GM04503 (cell line): ENCODE results near the gene DGKD.

Experiments
- DNase-seq: peaks from one replicate; pipeline ENCODE4 v3.0.0-alpha.2; 2012; ENCODE audit warnings: low read depth

The DGKD gene

DNA sequence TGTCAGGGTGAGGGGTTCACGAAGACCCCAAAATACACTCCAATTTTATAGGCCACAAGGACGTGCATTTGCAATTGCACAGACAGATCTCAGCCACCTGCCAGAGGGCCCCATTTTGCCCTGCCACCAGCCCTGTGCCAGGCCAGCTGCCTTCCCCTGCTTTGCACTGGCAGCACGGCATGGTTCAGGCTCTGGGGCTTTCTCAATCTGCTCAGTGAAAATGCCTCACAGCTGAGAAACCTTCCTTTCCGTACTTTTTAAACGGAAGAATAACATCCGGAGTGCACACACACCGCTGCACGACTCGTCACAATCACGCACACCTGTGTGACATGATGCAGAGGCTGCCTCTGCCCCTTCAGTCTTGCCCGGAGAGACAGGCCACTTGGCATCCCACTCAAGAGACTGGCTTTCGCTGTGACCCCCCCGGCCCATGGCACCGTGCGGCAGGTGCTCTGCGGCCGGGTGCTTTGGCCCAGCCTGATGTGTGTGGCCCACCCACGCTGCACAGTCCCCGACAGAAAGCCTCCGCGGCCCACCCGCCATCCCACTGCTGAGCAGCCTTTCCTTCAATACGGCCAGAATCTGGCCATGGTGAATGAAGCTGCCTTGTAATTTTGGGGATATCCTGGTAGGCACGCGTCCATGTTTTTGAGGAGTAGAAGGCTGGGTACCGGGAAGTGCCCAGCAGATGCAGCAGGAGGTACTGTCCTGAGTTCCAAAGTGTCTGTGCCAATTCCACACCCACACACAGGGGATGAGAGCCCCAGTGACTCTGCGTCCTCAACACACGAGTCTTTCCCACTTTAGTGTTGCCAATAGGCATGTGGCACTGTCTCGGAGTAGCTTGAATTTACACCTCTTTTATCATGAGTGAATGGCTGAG is 123.5 kb downstream of the DGKD start:
- no peak for DNase-seq

DNA sequence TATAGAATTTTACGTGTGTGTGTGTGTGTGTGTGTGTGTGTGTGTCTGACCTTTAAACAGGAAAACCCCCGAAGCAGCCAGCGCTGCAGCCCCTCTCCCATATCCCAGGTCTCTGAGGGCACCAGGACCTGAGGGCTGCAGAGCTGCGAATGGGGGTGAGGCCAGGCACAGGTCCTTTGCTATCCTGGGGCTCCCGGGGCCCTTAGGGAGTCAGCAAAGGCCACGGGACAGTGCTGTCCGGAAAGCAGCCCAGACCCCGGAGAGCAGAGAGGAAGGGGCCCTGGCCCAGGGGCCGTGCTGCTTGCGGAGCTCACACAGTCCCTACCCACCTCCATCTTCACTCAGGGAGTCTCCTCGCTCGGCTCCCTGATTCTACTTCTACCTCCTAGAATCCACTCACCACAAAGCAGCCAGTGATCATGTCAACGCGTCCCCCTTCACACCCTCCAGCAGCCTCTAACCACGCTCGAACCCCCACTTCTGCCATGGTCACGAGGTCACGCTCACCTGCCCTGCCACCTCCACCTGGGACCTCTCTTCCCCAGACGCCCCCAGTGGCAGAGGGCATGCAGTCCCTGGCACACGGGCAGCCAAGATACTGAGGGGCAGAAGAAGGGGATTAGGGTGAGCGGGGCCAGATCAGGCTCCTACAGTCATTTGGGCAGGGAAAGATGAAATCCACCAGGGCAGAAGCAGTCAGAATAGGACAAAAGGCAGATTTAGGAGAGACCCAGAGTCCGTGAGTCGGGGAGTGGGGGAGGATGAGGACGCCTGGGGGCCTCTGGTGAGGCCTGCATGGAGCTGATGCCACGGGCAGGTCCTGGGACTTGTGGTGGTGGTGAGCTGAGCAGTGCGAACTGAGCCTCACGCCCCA is 125.6 kb downstream of the DGKD start:
- no peak for DNase-seq

DNA sequence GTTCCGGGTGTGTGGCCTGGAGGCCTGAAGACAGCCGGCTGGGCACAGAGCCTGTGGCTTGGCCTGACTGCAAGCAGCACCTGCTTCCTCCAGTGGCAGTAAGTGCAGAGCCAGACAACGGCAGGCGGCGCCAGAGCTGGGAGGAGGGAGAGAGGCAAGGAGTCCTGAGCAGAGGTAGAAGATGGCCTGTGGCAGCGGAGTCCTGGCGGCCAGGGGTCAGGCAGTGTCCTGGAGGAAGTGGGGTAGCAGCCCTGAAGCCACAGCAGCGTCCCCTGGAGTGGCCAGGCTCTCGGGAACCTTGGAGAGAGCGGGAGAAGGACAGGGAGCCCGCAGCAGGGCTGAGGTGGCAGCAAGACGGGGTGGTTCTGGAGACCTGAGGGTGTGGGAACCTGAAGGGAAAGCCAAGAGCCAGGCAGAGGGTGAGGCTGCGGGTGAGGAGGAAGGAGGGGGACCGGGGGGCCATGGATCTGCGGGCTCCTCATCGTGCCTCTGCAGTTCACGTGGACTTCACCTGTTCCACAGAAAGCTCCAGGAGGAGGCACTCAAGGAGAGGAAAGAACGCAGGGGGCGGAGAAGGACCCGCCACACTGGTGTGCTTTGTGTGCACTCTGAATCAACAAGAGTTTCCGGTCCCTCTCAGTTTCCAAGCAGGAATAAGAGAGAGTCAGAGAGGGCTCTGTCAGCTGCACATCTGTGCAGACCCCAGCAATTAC is 126.4 kb downstream of the DGKD start:
- no peak for DNase-seq

DNA sequence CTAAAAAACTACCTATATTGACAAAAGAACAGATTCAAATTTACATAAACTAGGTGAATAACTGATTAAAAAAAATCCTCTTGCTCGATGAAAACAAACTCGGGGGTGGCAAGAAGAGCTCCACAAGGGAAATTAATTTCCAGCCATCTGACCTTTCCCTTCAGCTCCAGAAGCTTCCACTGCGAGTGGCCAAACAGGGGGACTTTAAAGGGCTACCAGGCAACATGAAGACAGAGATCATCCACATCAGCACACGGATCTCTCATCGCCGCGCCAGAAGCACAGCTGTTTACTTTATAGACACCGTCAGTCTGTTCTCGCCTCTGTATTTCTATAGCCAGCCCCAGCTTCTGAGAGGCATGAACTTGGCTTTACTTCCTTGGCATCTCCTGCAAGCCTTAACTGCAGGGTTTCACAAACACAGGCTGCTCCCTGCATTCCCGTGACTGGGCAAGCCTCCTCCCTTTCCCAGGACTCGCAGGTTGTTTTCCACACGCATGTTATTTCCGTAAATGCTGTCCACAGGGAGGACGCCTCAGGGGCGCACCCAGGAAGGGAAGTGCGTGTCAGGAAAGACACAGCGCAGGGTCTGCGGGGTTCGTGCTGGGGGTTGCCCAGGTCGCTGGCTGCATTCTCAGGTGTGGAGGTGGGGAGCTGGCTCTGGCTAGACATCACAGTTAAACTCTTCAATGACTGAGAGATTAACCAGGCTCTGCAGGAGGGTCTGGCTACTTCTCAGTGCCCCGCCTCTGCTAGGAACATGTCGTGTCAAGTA is 127.3 kb downstream of the DGKD start:
- DNase-seq, result no peak

DNA sequence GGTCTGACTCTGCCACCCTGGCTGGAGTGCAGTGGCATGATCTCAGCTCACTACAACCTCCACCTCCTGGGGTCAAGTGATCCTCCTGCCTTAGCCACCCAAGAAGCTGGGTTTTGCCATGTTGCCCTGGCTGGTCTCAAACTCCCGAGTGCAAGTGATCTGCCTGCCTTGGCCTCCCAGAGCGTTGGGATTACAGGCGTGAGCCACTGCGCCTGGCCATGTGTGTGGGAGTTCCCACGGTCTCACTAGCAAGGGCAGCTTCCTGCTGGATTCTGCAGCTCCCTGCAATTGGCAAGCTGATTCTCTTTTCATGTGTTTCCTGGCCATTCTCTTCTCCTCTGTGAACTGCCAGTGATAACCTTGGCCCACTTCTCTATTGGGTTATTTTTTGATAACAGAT is 128.3 kb downstream of the DGKD start:
- DNase-seq, result no peak

DNA sequence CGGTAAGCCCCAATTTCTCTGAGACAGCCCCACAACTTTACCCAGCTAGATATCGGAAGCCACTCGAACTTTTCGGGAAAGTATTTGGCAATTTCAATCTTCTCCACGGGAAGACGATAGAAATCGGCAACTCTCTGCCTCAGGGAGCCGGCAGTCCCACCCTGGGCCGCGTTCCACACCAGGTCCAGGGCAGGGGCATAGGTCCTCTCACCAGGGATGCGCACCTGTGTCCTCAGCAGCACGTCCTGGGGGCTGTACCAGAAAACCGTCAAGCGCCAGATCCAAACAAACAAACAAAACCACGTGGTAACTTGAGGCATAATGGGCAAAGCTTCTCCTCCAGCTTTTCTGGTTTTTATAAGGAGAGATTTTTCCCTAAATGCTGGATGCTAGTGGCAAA is 131.4 kb downstream of the DGKD start:
- DNase-seq, result no peak

DNA sequence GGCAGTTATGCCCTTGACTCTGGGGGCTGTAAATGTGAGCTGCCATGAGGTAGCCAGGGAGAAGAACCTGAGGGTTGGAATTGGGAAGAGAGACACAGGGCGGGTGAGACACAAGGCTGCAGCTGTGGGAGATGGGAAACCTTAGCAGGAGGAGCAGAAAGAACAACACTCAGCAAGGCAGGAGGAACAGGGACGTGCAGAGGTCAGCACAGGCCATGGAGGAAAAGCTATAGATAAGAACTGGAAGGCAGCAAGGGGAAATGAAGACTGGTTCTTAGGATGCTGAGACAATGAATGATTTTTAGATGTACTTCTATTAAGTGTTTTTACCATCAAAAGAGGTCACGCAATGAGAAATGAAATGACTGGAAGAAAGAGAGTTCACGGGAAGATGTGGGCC is 132.1 kb downstream of the DGKD start:
- DNase-seq, result no peak

DNA sequence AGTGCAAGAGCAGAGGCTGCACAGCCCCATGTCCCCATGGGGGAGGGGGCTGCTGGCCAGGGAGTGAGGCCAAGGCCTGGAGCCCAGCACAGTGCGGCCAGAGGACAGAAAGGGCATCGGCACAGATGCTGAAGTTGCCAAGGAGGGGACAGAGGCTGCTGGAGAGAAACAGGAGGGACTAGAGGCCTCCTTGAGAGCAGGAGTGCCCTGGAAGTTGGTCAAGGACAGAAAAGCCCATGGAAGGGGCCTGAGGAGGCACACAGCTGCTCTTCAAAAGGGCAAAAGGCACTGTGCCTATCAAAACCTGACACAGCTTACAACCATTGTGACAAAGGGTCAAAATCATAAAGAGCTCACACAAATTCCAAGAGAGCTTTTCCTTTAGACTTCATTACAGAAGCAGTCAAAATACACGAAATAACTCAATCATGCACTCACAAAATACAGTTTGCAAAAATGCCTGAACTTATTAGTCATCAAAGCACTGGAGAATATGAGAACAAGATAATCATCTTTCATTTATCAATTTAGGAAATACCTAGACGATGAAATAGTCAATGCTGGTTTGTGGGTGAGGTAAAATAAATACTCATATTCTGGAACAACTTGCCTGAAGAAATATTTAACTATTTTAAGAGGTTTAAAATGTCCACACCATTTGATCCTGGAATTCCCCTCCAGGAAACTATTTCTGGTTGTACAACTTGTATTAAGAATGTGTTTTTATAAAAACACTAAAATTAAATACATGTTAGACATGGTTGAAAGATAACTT is 132.7 kb downstream of the DGKD start:
- peak; percentile 69 for DNase-seq

DNA sequence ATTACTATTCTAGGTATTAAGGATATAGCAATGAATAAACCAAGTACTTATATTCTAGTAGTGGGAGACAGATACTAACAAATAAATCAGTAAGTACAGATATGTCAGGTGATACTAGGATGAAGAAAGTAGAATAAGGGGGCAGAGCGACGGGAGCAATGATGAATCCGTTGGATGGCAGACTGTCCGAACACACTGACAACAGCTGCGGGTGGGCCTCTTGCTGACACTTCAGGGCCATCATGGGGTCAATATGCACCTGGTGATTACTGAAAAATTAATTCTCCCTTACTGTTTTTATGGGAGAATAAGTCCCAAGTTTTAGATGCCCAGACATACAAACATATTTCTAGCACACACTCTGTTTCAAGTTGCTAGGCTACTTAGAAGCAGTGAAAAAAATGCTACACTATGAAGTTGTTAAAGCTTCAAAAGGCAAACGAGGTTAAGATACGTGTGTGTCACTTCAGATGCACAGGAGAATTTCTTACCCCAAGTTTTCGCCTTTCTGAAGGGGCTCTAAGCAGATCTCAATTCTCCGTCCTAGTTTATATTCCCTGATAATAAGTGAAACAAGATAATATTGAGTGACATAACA is 133.6 kb downstream of the DGKD start:
- no peak for DNase-seq

DNA sequence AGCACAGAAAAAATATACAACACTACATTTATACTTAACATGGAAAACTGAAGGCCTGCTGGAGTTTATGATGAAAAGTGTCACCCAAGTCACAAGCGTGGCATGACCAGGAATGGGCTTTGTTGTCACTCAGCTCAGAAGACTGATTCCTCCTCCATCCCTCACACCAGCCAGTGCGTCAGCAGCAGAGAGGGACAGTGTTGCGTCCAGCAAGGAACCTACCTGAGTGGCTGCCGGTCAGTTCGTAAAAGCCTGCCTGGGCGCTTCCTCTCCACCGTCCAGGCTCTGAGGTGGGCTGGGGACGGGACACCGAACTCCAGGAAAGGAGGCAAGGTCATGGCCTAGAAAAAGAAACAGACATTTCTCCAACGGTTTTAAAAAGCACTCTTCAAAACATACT is 134.8 kb downstream of the DGKD start:
- no peak for DNase-seq

DNA sequence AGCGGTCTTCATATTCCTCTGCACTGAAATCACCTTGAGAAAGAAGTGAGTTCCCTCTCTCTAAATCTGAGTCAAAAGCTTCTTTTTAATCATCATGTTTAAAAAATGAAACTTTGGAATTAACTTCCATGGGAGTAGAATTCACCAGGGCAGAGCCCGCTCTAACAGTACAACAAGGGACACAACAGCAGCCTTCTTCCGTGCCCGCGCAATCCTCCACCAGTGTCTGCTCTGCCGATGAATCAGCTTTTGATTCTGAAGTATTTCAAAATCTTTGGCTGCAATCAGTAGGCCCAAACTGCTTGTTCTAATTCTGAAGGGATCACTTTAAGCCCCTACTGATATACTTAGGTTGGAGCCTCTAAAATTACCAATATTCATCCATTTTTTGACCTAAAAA is 135.4 kb downstream of the DGKD start:
- DNase-seq, result no peak

DNA sequence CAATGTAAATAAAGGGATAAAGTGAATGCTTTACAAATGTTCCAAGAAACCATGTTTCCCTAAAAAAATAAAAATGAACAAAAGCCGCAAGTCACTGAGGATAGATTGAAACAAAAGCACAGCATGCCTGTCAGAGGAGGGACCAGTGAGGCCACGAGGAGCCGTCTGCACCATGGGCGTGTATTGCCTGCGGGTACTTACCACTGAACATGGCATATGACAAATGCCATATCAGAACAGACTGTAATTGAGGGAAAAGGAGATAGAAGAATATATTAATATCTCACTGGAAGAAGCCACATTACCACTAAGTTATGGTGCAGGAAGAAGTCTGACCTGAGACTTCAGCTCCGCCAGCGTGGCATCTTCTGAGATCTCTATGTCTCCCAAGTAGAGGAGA is 136.5 kb downstream of the DGKD start:
- DNase-seq, result no peak

DNA sequence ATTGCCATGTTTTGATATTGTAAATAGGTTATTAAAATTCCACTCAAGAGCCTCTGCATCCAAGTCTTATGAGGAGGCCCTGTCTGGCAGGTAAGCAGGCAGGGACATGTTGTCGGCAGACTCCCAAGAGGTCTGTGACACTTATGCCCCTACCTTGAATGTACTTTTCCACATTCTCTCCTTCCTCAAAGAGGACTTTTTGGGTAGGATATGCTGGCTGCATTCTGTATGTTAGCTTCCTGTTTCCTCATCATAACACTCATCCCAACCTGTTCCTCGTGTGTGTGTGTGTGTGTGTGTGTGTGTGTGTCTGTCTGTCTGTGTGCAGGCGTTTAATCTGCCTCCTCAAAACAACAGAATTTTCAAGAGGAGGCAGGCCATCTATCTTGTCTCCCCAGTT is 137.0 kb downstream of the DGKD start:
- no peak for DNase-seq

DNA sequence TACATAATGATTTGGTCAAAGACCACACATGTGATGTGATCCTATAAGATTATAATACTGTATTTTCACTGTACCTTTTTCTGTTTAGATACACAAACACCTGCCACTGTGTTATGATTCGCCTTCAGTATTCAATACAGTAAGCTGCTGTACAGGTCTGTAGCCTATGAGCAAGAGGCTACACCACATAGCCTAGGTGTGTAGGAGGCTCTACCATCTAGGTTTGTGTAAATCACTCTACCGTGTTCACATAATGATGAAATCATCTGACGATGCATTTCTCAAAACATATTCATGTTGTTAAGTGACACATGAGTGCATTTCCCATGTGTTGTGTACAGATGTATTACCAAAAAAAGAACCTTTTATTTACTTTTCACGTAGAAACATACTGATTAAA is 137.8 kb downstream of the DGKD start:
- no peak for DNase-seq

DNA sequence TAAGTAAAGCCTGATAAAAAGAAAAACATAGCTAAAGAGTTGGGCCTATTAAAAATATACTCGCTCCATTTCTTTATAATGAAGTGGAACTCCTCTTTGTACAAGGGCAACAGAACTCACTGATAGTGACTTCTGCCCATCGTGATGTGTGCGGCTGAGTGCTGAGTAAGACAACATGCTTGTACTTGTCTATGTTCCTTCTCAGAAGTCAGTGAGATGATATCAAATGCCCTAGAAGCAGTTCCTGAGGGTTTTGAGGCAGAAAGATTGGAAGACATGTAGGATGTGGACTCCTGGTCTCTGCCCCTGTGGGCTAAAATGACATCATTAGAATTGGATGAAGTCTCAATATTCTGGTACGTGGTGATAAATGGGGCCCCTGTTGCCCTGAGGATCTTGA is 138.5 kb downstream of the DGKD start:
- DNase-seq, result no peak

DNA sequence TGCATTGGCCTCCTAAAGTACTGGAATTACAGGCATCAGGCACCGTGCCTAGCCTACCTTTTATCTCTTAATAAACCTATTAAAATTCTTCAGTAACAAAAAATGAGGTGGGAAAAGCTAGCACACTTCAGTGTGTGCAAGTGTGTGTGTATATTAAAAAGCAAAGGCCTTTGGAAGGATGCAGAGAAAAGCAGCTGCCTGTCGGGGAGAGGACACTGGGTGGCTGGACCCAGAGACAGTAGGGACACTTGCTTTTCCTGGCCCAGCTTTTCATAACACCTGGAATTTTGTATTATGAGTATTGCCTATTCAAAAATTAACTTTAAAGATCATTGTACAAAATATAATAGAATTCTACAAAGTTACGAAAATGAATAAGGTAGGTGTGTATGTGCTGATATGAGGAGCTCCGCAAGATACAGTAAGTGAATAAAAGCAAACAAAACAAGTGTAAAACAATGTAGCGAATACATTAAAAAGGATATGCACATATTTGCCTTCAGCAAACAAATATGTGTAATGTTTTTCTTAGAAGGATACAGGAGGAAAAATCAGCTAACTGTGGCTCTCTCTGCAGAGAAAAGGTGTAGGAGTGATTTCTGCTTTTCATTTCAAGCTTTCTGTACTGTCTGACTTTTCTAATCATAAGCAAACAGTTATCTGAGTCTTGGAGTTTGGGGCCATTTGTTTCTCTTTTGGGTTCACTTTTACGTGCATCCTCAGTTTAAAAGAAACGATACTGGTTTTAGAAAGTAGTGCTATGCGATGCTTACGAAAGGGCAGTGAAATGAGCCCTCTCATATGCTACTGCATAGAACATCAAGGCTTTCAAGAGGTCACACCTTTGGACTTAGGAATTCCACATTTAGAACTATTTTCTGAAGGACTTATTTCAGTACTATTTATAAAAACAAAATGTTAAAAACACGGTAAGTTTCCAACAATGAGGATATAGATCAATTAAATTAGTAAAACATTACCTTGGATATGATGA is 141.5 kb downstream of the DGKD start:
- no peak for DNase-seq

DNA sequence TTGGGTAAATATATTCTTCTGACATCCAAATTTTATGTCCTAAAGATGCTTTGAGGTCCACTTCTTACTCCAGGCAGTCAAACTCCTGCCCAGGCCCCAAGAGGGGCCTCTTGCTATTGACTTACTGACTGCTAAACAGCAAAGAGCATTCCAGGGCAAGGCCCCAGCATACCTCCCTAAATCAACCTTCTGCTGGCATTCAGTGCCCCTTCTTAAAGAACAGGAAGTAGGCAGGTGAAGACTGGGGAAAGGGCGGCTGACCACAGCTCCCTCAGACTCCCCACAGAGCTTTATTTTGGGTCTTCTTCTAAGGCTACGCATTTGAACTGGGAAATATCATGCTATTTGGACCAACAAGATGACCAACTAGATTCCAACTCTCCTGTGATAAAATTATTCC is 143.4 kb downstream of the DGKD start:
- no peak for DNase-seq

DNA sequence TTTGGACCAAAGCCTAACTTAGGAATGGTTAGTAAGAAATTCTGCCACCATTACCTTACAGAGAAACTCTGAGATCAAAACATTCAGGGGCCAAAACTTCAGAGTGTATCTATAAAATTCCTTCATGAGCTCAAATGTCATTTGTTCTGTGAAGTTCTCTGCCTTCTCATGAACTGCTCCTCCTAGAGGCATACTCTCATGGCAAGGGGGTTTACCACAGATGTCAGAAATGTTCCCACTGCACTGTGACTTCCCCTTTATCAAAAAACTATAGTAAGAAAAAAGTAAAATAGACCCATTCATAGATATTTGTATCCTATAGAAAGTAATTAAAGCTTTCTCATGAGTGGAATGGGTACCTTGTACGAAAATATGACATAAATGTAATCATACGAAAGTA is 143.8 kb downstream of the DGKD start:
- DNase-seq, result no peak

DNA sequence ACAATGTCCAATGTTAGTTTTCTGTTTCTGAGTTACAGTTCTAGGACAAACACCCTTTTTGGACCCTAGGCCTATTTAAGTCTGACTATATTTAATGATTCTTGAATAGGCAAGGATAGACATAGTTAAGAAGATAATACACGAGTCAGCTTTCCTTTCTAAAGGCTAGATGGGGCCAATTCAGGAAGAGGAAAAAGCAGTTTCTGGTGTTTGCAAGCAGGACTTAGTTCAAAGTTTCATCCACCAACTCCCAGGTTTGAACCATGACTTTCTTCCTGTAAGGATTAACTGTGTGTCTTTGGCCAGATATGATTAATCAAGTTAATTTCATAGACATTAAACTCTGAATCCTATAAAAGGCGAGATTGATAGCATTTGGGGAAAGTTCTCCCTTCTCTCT is 145.6 kb downstream of the DGKD start:
- DNase-seq, result no peak
